ENCODE results near the gene PHLDA1. TPM values are rescaled to one million over a fixed set of nuclear protein-coding genes. Genes with fewer than 3 reads are reported as not detected.

The PHLDA1 gene
- 10 to 100 TPM in 8 of 10 donors, 1 to 10 TPM in 2; 1.5 to 43.5 (median 23.3) TPM for total RNA-seq
- polyA plus RNA-seq, result 1 to 10 TPM; 2.5 to 4.7 TPM
- long read RNA-seq, donor 1, full-length matches to known transcripts, result 9 of 10 reads
- long read RNA-seq, donor 1, partial matches to known transcripts, result 0 of 10 reads
- long read RNA-seq, donor 1, other reads (novel, unspliced or antisense), result 1 of 10 reads
- long read RNA-seq, donor 2, full-length matches to known transcripts, result 115 of 140 reads
- long read RNA-seq, donor 2, partial matches to known transcripts, result 12 of 140 reads
- long read RNA-seq, donor 2, other reads (novel, unspliced or antisense), result 13 of 140 reads
- long read RNA-seq, donor 3, full-length matches to known transcripts, result 27 of 43 reads
- long read RNA-seq, donor 3, partial matches to known transcripts, result 0 of 43 reads
- long read RNA-seq, donor 3, other reads (novel, unspliced or antisense), result 16 of 43 reads

GRCh38 chr12:76031414-76032042, at the start of gene PHLDA1:
PHLDA1 (minus strand) TSS chr12:76031776.
- Histone ChIP-seq H3K4me1 (peaks cover 0 to 48% (median 21%) of the 10 kb centered on the region in 9 donors), H3K9me3 (no peaks in the 10 kb centered on the region), H3K27me3 (peaks cover 0 to 21% (median 0%) of the 10 kb centered on the region in 7 donors), H3K27ac (peak within 1 kb of the TSS; percentile 90 to 99 (median 96)), H3K36me3 (peaks cover 0 to 19% (median 0%) of the 10 kb centered on the region in 9 donors), H3K4me3 (peak within 1 kb of the TSS; percentile 63 to 91 (median 80))
- ATAC-seq (peak; percentile 90 to 97 (median 94)), DNase-seq (peak; percentile 96)
- 0% methylated on average over 67 of the region's 67 CpGs for WGBS, 2 donors
- TF ChIP-seq, protein P1, sequence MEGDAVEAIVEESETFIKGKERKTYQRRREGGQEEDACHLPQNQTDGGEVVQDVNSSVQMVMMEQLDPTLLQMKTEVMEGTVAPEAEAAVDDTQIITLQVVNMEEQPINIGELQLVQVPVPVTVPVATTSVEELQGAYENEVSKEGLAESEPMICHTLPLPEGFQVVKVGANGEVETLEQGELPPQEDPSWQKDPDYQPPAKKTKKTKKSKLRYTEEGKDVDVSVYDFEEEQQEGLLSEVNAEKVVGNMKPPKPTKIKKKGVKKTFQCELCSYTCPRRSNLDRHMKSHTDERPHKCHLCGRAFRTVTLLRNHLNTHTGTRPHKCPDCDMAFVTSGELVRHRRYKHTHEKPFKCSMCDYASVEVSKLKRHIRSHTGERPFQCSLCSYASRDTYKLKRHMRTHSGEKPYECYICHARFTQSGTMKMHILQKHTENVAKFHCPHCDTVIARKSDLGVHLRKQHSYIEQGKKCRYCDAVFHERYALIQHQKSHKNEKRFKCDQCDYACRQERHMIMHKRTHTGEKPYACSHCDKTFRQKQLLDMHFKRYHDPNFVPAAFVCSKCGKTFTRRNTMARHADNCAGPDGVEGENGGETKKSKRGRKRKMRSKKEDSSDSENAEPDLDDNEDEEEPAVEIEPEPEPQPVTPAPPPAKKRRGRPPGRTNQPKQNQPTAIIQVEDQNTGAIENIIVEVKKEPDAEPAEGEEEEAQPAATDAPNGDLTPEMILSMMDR (IDR thresholded peaks at IDR 0.05), result peak; percentile 26 to 82 (median 64)
- intact Hi-C loops (cut with DNase I), result loop anchor here in 8 of 10 donors (2.0 to 10.0 kb wide), 18 partner anchors 49 to 637 kb away; partner anchors contain the start of genes KRR1 (in 2 of the 8), BBS10 (in 1 of the 8) and GLIPR1L2 (in 1 of the 8)

DNA sequence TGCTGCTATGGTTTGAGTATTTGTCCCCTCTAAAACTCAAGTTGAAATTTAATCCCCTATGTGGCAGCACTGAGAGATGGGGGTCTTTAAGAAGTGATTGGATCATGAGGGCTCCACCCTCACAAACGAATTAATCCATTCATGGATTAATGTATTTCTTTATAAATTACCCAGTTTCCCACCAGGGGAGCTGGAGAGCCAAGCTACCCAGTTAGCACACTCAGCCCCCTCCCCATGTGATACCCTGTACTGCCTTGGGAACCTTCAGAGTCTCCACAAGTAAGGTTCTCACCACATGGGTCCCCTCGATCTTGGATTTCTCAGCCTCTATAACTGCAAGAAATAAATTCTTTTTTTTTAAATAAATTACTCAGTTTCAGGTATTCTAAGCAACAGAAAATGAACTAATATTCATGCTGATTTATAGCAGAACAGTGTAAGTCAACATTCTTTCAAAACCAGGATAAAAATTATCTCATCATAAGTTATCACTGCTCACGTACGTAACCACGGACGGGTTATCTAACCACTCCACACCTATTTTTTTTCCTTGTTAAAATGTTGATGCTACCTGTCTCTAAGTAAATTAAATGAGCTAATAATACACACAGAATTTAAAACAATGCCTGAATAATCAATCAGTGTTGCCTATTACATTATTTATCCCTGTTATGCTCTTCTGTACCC, 49.3 kb upstream of the PHLDA1 start:
- Histone ChIP-seq H3K4me1 (peaks cover 0 to 56% (median 35%) of the 10 kb centered on the region in 9 donors), H3K36me3 (peaks cover 0 to 23% (median 0%) of the 10 kb centered on the region in 9 donors), H3K27ac (no peak overlapping the region), H3K4me3 (no peak overlapping the region), H3K9me3 (peaks cover 0 to 17% (median 13%) of the 10 kb centered on the region in 11 donors), H3K27me3 (no peaks in the 10 kb centered on the region)
- TF ChIP-seq, protein P1 (IDR thresholded peaks at IDR 0.05), result no peak
- no peak for ATAC-seq
- DNase-seq, result no peak
- intact Hi-C loops (cut with DNase I), result loop anchor here in 5 of 10 donors (5.0 to 10.0 kb wide), 6 partner anchors 74 to 484 kb away; partner anchors contain the start of genes BBS10 (in 4 of the 5) and OSBPL8 (in 1 of the 5)
- WGBS, 2 donors, result 59 to 68% methylated on average over 6 of the region's 6 CpGs

GRCh38 chr12:76080017-76080728, 48.6 kb upstream of the PHLDA1 start:
- Histone ChIP-seq H3K27me3 (no peaks in the 10 kb centered on the region), H3K4me1 (peaks cover 0 to 53% (median 38%) of the 10 kb centered on the region in 9 donors), H3K27ac (no peak overlapping the region), H3K36me3 (peaks cover 0 to 23% (median 0%) of the 10 kb centered on the region in 9 donors), H3K9me3 (peaks cover 0 to 17% (median 13%) of the 10 kb centered on the region in 11 donors), H3K4me3 (no peak overlapping the region)
- DNase-seq (no peak), ATAC-seq (no peak)
- TF ChIP-seq, protein P1 (IDR thresholded peaks at IDR 0.05), result no peak
- intact Hi-C loops (cut with DNase I), result loop anchor here in 5 of 10 donors (5.0 to 10.0 kb wide), 6 partner anchors 75 to 485 kb away; partner anchors contain the start of genes BBS10 (in 4 of the 5) and OSBPL8 (in 1 of the 5)
- WGBS, 2 donors, result 87 to 89% methylated on average over 2 of the region's 2 CpGs
